HEK293 (cell line): ENCODE results near the gene C12orf42.

Experiments
- CTCF ChIA-PET: fragments of 350-600 bp; formaldehyde crosslinking; extraction: SDS; loops from one replicate; lab custom pipeline; 2021; ENCODE audit warnings: antibody characterized with exemption; lab: Yijun Ruan, JAX
- POLR2A ChIA-PET: fragments of 300-600 bp; formaldehyde crosslinking; extraction: SDS; loops from one replicate; lab custom pipeline; 2020; ENCODE audit warnings: antibody characterized with exemption, inconsistent platforms; lab: Yijun Ruan, JAX
- H3K27ac ChIP-seq: fragments of 200-500 bp; sonication (Bioruptor generic); 2 replicates; pipeline ENCODE4 v1.5.1; 2014; ENCODE audit warnings: low read depth, low read length, control low read depth, inconsistent platforms; ENCODE audit errors: extremely low read depth
- H3K36me3 ChIP-seq, 2 experiments: fragments of 200-500 bp in 1 of 2; sonication (Bioruptor generic) in 1 of 2; 1 replicate in 1 of 2; 2 replicates in 1 of 2; pipeline ENCODE4 v1.5.1; 2014 to 2017; ENCODE audit warnings: inconsistent platforms in 2 of 2, low read length in 2 of 2; ENCODE audit not compliant: control insufficient read depth in 2 of 2, insufficient read depth in 1 of 2
- H3K4me1 ChIP-seq: fragments of 200-500 bp; sonication (Bioruptor generic); 2 replicates; pipeline ENCODE4 v1.5.1; 2014; ENCODE audit warnings: mild to moderate bottlenecking, low read length, inconsistent platforms; ENCODE audit not compliant: control insufficient read depth, insufficient read depth
- H3K4me3 ChIP-seq: 2 replicates; pipeline ENCODE4 v1.5.1; 2011; ENCODE audit warnings: low read depth, mild to moderate bottlenecking, control low read depth, low read length, moderate library complexity
- H3K9me3 ChIP-seq: fragments of 200-500 bp; sonication (Bioruptor generic); 2 replicates; pipeline ENCODE4 v1.5.1; 2014; ENCODE audit warnings: low read depth, low read length, inconsistent platforms; ENCODE audit not compliant: control insufficient read depth, insufficient read depth
- CTCF ChIP-seq: fragments of 450-650 bp; formaldehyde crosslinking; IDR thresholded peaks from 2 replicates; pipeline ENCODE4 v1.5.1; 2016; ENCODE audit warnings: missing biosample characterization, missing genetic modification characterization
- GLI2 ChIP-seq: fragments of 450-650 bp; formaldehyde crosslinking; IDR thresholded peaks from 2 replicates; pipeline ENCODE4; 2017; ENCODE audit warnings: missing biosample characterization, missing genetic modification characterization, low read depth, borderline replicate concordance
- GLI4 ChIP-seq: fragments of 450-650 bp; formaldehyde crosslinking; IDR thresholded peaks from 2 replicates; pipeline ENCODE4 v1.5.1; 2016; ENCODE audit warnings: missing biosample characterization, missing genetic modification characterization
- MZF1 ChIP-seq: fragments of 450-650 bp; formaldehyde crosslinking; IDR thresholded peaks from 2 replicates; pipeline ENCODE4 v1.5.1; 2017; ENCODE audit warnings: missing biosample characterization, missing genetic modification characterization, borderline replicate concordance
- PRDM1 ChIP-seq: fragments of 450-650 bp; formaldehyde crosslinking; IDR thresholded peaks from 2 replicates; pipeline ENCODE4; 2016; ENCODE audit warnings: missing biosample characterization, missing genetic modification characterization
- PRDM4 ChIP-seq: fragments of 450-650 bp; formaldehyde crosslinking; IDR thresholded peaks from 2 replicates; pipeline ENCODE4 v1.5.1; 2017; ENCODE audit warnings: missing biosample characterization, missing genetic modification characterization
- ZNF132 ChIP-seq: fragments of 450-650 bp; formaldehyde crosslinking; IDR thresholded peaks from 2 replicates; pipeline ENCODE4 v1.5.1; 2017; ENCODE audit warnings: missing biosample characterization, missing genetic modification characterization, borderline replicate concordance
- ZNF140 ChIP-seq: fragments of 450-650 bp; formaldehyde crosslinking; IDR thresholded peaks from 2 replicates; pipeline ENCODE4 v1.5.1; 2016; ENCODE audit warnings: missing biosample characterization, missing genetic modification characterization
- ZNF311 ChIP-seq: fragments of 450-650 bp; formaldehyde crosslinking; IDR thresholded peaks from 2 replicates; pipeline ENCODE4 v1.5.1; 2017; ENCODE audit warnings: missing biosample characterization, missing genetic modification characterization, borderline replicate concordance
- ZNF398 ChIP-seq: fragments of 450-650 bp; formaldehyde crosslinking; IDR thresholded peaks from 2 replicates; pipeline ENCODE4 v1.5.1; 2017; ENCODE audit warnings: missing biosample characterization, missing genetic modification characterization
- ZNF521 ChIP-seq: fragments of 450-650 bp; formaldehyde crosslinking; IDR thresholded peaks from 2 replicates; pipeline ENCODE4 v1.5.1; 2017; ENCODE audit warnings: missing biosample characterization, mild to moderate bottlenecking, missing genetic modification characterization
- ZNF529 ChIP-seq: fragments of 450-650 bp; formaldehyde crosslinking; IDR thresholded peaks from 2 replicates; pipeline ENCODE4 v1.5.1; 2017; ENCODE audit warnings: missing genetic modification characterization, missing biosample characterization; ENCODE audit not compliant: insufficient replicate concordance
- ZNF555 ChIP-seq: fragments of 450-650 bp; formaldehyde crosslinking; conservative IDR thresholded peaks from 2 replicates; pipeline ENCODE4 v1.5.1; 2017; ENCODE audit warnings: missing biosample characterization, mild to moderate bottlenecking, missing genetic modification characterization, inconsistent platforms
- ZNF610 ChIP-seq: fragments of 450-650 bp; formaldehyde crosslinking; IDR thresholded peaks from 2 replicates; pipeline ENCODE4 v1.5.1; 2016; ENCODE audit warnings: missing biosample characterization, missing genetic modification characterization, borderline replicate concordance
- ZNF670 ChIP-seq: fragments of 450-650 bp; formaldehyde crosslinking; IDR thresholded peaks from 2 replicates; pipeline ENCODE4 v1.5.1; 2016; ENCODE audit warnings: missing biosample characterization, missing genetic modification characterization, low read depth
- ZNF791 ChIP-seq: fragments of 450-650 bp; formaldehyde crosslinking; IDR thresholded peaks from 2 replicates; pipeline ENCODE4 v1.5.1; 2016; ENCODE audit warnings: missing biosample characterization, missing genetic modification characterization
- TF ChIP-seq, protein P1 (sequence below): fragments of 450-650 bp; formaldehyde crosslinking; IDR thresholded peaks from 2 replicates; pipeline ENCODE4 v1.5.1; 2016; ENCODE audit warnings: missing biosample characterization, missing genetic modification characterization, low read depth

Gene C12orf42

DNA sequence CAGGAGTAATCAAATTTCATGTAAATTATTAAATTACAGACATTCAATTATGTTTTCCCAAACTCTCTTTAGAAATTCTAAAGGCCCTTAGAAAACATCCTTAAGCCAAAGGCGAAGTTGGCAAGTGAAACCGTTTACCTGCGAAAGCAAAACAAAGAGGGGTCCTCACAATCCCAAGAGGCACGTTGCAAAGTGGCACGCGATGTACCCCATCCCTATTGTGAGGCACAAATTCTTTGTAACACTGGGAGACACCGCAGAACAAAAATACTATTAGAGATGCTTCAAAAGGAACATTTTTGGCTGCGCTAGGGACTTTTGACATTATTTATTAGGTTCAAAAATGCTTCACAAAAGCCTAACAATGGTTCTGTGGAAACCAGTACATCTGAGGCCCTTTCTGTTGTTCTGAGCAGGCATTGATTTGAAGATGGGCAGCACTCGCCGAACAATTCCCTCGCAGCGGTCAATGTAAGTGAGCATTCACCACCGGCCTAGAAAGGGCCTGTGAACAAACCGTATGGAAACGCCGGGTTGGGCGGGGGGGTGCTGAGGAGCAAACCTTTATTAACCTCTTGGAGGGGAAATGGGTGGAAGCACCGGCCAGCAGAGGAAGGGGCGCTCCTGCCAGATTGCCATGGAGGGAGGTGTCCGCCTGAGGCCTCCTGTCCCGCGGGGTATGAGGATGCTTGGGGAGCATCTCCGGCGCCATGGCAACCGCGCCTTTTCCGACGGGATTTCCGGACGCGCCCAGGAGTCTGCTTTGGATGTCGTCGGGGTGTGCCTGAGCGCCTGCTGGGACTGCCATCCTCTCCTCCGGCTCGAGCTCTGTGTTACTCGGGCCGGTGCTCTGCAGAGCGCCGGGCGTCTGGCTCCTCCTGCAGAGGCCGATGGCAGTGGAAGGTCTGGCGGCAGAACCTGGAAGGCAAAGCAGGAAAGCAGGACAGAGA is 193.9 kb downstream of the C12orf42 start:
- H3K36me3 ChIP-seq: no peaks in the 10 kb centered on the region
- H3K4me3 ChIP-seq: no peak overlapping the region
- H3K4me1 ChIP-seq: no peaks in the 10 kb centered on the region
- POLR2A ChIA-PET: no interaction called here
- CTCF ChIA-PET: no interaction called here
- no peak overlapping the region for H3K27ac ChIP-seq
- H3K9me3 ChIP-seq: no peaks in the 10 kb centered on the region
- no peak for TF ChIP-seq ZNF670

- ChIA-PET POLR2A (no interaction called here), CTCF (no interaction called here)
- no peaks in the 10 kb centered on the region for H3K9me3 ChIP-seq
- no peak overlapping the region for H3K4me3 ChIP-seq
- no peaks in the 10 kb centered on the region for H3K4me1 ChIP-seq
- TF ChIP-seq ZNF521 (tag by site-specific recombination): no peak
- TF ChIP-seq GLI4 (tag by site-specific recombination): no peak
- TF ChIP-seq ZNF311 (tag by site-specific recombination): no peak
- H3K36me3 ChIP-seq: no peaks in the 10 kb centered on the region
- no peak overlapping the region for H3K27ac ChIP-seq
Observed at GRCh38 chr12:103288016-103288415, 207.8 kb downstream of the C12orf42 start.

- ChIA-PET CTCF (no interaction called here), POLR2A (no interaction called here)
- no peak overlapping the region for H3K4me3 ChIP-seq
- H3K4me1 ChIP-seq: no peaks in the 10 kb centered on the region
- TF ChIP-seq PRDM4 (tag by site-specific recombination) (no peak), ZNF791 (no peak), GLI2 (tag by site-specific recombination) (no peak), PRDM1 (tag by site-specific recombination) (no peak), MZF1 (no peak), ZNF140 (tag by site-specific recombination) (no peak), ZNF521 (tag by site-specific recombination) (no peak), CTCF (tag by site-specific recombination) (no peak), ZNF610 (tag by site-specific recombination) (no peak), ZNF398 (tag by site-specific recombination) (no peak), ZNF529 (tag by site-specific recombination) (no peak), ZNF132 (tag by site-specific recombination) (no peak), ZNF555 (tag by site-specific recombination) (no peak)
- TF ChIP-seq, protein P1, sequence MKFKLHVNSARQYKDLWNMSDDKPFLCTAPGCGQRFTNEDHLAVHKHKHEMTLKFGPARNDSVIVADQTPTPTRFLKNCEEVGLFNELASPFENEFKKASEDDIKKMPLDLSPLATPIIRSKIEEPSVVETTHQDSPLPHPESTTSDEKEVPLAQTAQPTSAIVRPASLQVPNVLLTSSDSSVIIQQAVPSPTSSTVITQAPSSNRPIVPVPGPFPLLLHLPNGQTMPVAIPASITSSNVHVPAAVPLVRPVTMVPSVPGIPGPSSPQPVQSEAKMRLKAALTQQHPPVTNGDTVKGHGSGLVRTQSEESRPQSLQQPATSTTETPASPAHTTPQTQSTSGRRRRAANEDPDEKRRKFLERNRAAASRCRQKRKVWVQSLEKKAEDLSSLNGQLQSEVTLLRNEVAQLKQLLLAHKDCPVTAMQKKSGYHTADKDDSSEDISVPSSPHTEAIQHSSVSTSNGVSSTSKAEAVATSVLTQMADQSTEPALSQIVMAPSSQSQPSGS: no peak
- H3K27ac ChIP-seq: no peak overlapping the region
- H3K36me3 ChIP-seq: no peaks in the 10 kb centered on the region
- no peaks in the 10 kb centered on the region for H3K9me3 ChIP-seq
Observed at GRCh38 chr12:103282124-103282523, 213.6 kb downstream of the C12orf42 start.
